Esophagus muscularis mucosa (tissue), 3 donors: ENCODE measurements around the gene OTOS.

Source experiments
- POLR2A ChIP-seq: fragments of 450-650 bp; IDR thresholded peaks from one replicate; pipeline ENCODE4 v1.6.1; 2017; ENCODE audit warnings: antibody characterized with exemption, moderate library complexity, mild to moderate bottlenecking, low read depth
- POLR2AphosphoS5 ChIP-seq, 2 donors: sonication (generic); formaldehyde crosslinking; IDR thresholded peaks; one replicate each; pipeline ENCODE4 v1.6.1; 2017; ENCODE audit warnings: antibody characterized with exemption in 2 of 2
- TF ChIP-seq, protein P1 (sequence below), 3 experiments: fragments of 200-600 bp in 2 of 3; fragments of 450-650 bp in 1 of 3; sonication (generic) in 2 of 3; IDR thresholded peaks; one replicate each; pipeline ENCODE4 v1.5.1; 2017 to 2019; ENCODE audit warnings: antibody characterized with exemption in 3 of 3, mild to moderate bottlenecking in 2 of 3, moderate library complexity in 1 of 3

DNA sequence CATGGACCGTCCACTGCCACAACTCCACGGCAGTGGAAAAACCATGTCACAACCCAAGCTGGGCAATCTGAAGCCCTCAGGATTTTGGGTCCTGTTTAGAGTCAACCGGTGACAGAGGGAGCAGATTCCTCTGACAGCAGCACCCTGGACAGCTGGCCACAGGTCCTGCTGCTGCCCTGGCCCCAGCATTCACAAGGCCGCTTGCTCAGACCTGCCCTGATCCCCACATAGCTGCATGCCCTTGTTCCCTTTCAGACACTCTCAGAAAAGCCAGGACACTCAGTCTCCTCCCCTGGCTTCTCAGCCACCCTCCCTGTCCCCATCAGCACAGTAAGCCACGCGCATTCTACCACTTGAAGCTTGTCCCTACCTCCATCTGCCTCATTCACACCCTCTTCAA lies 6.0 kb downstream of the OTOS start:
- TF ChIP-seq, protein P1, sequence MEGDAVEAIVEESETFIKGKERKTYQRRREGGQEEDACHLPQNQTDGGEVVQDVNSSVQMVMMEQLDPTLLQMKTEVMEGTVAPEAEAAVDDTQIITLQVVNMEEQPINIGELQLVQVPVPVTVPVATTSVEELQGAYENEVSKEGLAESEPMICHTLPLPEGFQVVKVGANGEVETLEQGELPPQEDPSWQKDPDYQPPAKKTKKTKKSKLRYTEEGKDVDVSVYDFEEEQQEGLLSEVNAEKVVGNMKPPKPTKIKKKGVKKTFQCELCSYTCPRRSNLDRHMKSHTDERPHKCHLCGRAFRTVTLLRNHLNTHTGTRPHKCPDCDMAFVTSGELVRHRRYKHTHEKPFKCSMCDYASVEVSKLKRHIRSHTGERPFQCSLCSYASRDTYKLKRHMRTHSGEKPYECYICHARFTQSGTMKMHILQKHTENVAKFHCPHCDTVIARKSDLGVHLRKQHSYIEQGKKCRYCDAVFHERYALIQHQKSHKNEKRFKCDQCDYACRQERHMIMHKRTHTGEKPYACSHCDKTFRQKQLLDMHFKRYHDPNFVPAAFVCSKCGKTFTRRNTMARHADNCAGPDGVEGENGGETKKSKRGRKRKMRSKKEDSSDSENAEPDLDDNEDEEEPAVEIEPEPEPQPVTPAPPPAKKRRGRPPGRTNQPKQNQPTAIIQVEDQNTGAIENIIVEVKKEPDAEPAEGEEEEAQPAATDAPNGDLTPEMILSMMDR (IDR thresholded peaks at IDR 0.05): no peak
- TF ChIP-seq POLR2A (no peak), POLR2AphosphoS5 (IDR thresholded peaks at IDR 0.05) (no peak)
